HEK293 (cell line): ENCODE results near the gene GALNT13.

Experiments
- CTCF ChIA-PET: fragments of 350-600 bp; formaldehyde crosslinking; extraction: SDS; loops from one replicate; lab custom pipeline; 2021; ENCODE audit warnings: antibody characterized with exemption; lab: Yijun Ruan, JAX
- POLR2A ChIA-PET: fragments of 300-600 bp; formaldehyde crosslinking; extraction: SDS; loops from one replicate; lab custom pipeline; 2020; ENCODE audit warnings: antibody characterized with exemption, inconsistent platforms; lab: Yijun Ruan, JAX
- H3K27ac ChIP-seq: fragments of 200-500 bp; sonication (Bioruptor generic); 2 replicates; pipeline ENCODE4 v1.5.1; 2014; ENCODE audit warnings: low read depth, low read length, control low read depth, inconsistent platforms; ENCODE audit errors: extremely low read depth
- H3K36me3 ChIP-seq, 2 experiments: fragments of 200-500 bp in 1 of 2; sonication (Bioruptor generic) in 1 of 2; 1 replicate in 1 of 2; 2 replicates in 1 of 2; pipeline ENCODE4 v1.5.1; 2014 to 2017; ENCODE audit warnings: inconsistent platforms in 2 of 2, low read length in 2 of 2; ENCODE audit not compliant: control insufficient read depth in 2 of 2, insufficient read depth in 1 of 2
- H3K4me1 ChIP-seq: fragments of 200-500 bp; sonication (Bioruptor generic); 2 replicates; pipeline ENCODE4 v1.5.1; 2014; ENCODE audit warnings: mild to moderate bottlenecking, low read length, inconsistent platforms; ENCODE audit not compliant: control insufficient read depth, insufficient read depth
- H3K4me3 ChIP-seq: 2 replicates; pipeline ENCODE4 v1.5.1; 2011; ENCODE audit warnings: low read depth, mild to moderate bottlenecking, control low read depth, low read length, moderate library complexity
- H3K9me3 ChIP-seq: fragments of 200-500 bp; sonication (Bioruptor generic); 2 replicates; pipeline ENCODE4 v1.5.1; 2014; ENCODE audit warnings: low read depth, low read length, inconsistent platforms; ENCODE audit not compliant: control insufficient read depth, insufficient read depth
- EGR2 ChIP-seq: fragments of 450-650 bp; formaldehyde crosslinking; IDR thresholded peaks from 2 replicates; pipeline ENCODE4 v1.5.1; 2016; ENCODE audit warnings: low read depth, missing biosample characterization, missing genetic modification characterization
- GLI4 ChIP-seq: fragments of 450-650 bp; formaldehyde crosslinking; IDR thresholded peaks from 2 replicates; pipeline ENCODE4 v1.5.1; 2016; ENCODE audit warnings: missing biosample characterization, missing genetic modification characterization
- HIC1 ChIP-seq: fragments of 450-650 bp; formaldehyde crosslinking; IDR thresholded peaks from 2 replicates; pipeline ENCODE4 v1.5.1; 2016; ENCODE audit warnings: missing biosample characterization, missing genetic modification characterization
- PBX3 ChIP-seq: sonication (generic); formaldehyde crosslinking; IDR thresholded peaks from 2 replicates; pipeline ENCODE4 v1.8.1; 2022; ENCODE audit warnings: mild to moderate bottlenecking, moderate library complexity, missing genetic modification reagents
- WT1 ChIP-seq: fragments of 450-650 bp; formaldehyde crosslinking; IDR thresholded peaks from 2 replicates; pipeline ENCODE4 v1.5.1; 2016; ENCODE audit warnings: missing biosample characterization, missing genetic modification characterization
- ZFP3 ChIP-seq: fragments of 450-650 bp; formaldehyde crosslinking; IDR thresholded peaks from 2 replicates; pipeline ENCODE4 v1.5.1; 2016; ENCODE audit warnings: low read depth, missing biosample characterization, missing genetic modification characterization
- ZFP37 ChIP-seq: fragments of 450-650 bp; formaldehyde crosslinking; IDR thresholded peaks from 2 replicates; pipeline ENCODE4 v1.5.1; 2016; ENCODE audit warnings: missing biosample characterization, missing genetic modification characterization
- ZNF146 ChIP-seq: fragments of 450-650 bp; formaldehyde crosslinking; IDR thresholded peaks from 2 replicates; pipeline ENCODE4 v1.5.1; 2016; ENCODE audit warnings: missing biosample characterization, missing genetic modification characterization
- ZNF175 ChIP-seq: fragments of 450-650 bp; formaldehyde crosslinking; IDR thresholded peaks from 2 replicates; pipeline ENCODE4 v1.5.1; 2016; ENCODE audit warnings: missing biosample characterization, missing genetic modification characterization
- ZNF202 ChIP-seq: fragments of 450-650 bp; formaldehyde crosslinking; IDR thresholded peaks from 2 replicates; pipeline ENCODE4 v1.5.1; 2016; ENCODE audit warnings: missing biosample characterization, missing genetic modification characterization, borderline replicate concordance
- ZNF214 ChIP-seq: fragments of 450-650 bp; formaldehyde crosslinking; IDR thresholded peaks from 2 replicates; pipeline ENCODE4 v1.5.1; 2017; ENCODE audit warnings: missing biosample characterization, mild to moderate bottlenecking, missing genetic modification characterization, borderline replicate concordance
- ZNF354C ChIP-seq: fragments of 450-650 bp; formaldehyde crosslinking; IDR thresholded peaks from 2 replicates; pipeline ENCODE4 v1.5.1; 2016; ENCODE audit warnings: missing biosample characterization, missing genetic modification characterization, low read depth, borderline replicate concordance
- ZNF37A ChIP-seq: fragments of 450-650 bp; IDR thresholded peaks from 2 replicates; pipeline ENCODE4 v1.5.1; 2018; ENCODE audit warnings: missing biosample characterization, missing genetic modification characterization
- ZNF391 ChIP-seq: fragments of 450-650 bp; formaldehyde crosslinking; IDR thresholded peaks from 2 replicates; pipeline ENCODE4 v1.5.1; 2016; ENCODE audit warnings: low read depth, missing biosample characterization, missing genetic modification characterization, borderline replicate concordance
- ZNF404 ChIP-seq: fragments of 450-650 bp; formaldehyde crosslinking; IDR thresholded peaks from 2 replicates; pipeline ENCODE4 v1.5.1; 2017; ENCODE audit warnings: missing biosample characterization, missing genetic modification characterization
- ZNF560 ChIP-seq: fragments of 450-650 bp; formaldehyde crosslinking; IDR thresholded peaks from 2 replicates; pipeline ENCODE4 v1.5.1; 2017; ENCODE audit warnings: missing biosample characterization, missing genetic modification characterization, borderline replicate concordance
- ZNF837 ChIP-seq: fragments of 450-650 bp; formaldehyde crosslinking; IDR thresholded peaks from 2 replicates; pipeline ENCODE4 v1.5.1; 2016; ENCODE audit warnings: missing biosample characterization, missing genetic modification characterization
- TF ChIP-seq, protein P1 (sequence below): fragments of 450-650 bp; formaldehyde crosslinking; IDR thresholded peaks from 2 replicates; pipeline ENCODE4 v1.5.1; 2016; ENCODE audit warnings: missing biosample characterization, missing genetic modification characterization
- TF ChIP-seq, protein P2 (sequence below): fragments of 450-650 bp; formaldehyde crosslinking; IDR thresholded peaks from 2 replicates; pipeline ENCODE4 v1.5.1; 2016; ENCODE audit warnings: missing biosample characterization, missing genetic modification characterization, borderline replicate concordance

Gene GALNT13

DNA sequence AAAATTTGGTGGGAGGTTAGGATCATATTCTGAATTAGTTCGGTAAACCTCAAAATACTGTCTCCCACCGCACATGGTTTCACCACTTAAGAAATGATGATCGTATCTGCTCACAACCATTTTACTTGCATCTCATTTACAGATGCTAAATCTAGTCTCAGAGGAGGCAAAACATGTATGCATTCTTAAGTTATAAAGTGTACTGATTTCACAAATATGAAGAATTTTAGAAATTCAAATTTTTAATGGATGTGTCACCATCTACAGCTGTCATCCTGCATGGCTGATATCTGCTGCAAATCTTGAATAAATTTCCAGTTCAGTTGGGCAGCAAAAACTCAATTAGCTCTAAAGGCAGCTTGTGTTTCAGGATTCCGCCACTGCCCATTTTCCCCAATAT lies 583.4 kb downstream of the GALNT13 start:
- H3K4me1 ChIP-seq, result no peaks in the 10 kb centered on the region
- TF ChIP-seq GLI4 (tag by site-specific recombination) (no peak), ZNF146 (no peak), ZNF560 (tag by site-specific recombination) (no peak), ZFP37 (no peak), ZFP3 (no peak), ZNF391 (no peak), PBX3 (no peak), ZNF202 (tag by site-specific recombination) (no peak), ZNF214 (no peak), HIC1 (tag by site-specific recombination) (no peak), ZNF837 (tag by site-specific recombination) (no peak)
- TF ChIP-seq, protein P1, sequence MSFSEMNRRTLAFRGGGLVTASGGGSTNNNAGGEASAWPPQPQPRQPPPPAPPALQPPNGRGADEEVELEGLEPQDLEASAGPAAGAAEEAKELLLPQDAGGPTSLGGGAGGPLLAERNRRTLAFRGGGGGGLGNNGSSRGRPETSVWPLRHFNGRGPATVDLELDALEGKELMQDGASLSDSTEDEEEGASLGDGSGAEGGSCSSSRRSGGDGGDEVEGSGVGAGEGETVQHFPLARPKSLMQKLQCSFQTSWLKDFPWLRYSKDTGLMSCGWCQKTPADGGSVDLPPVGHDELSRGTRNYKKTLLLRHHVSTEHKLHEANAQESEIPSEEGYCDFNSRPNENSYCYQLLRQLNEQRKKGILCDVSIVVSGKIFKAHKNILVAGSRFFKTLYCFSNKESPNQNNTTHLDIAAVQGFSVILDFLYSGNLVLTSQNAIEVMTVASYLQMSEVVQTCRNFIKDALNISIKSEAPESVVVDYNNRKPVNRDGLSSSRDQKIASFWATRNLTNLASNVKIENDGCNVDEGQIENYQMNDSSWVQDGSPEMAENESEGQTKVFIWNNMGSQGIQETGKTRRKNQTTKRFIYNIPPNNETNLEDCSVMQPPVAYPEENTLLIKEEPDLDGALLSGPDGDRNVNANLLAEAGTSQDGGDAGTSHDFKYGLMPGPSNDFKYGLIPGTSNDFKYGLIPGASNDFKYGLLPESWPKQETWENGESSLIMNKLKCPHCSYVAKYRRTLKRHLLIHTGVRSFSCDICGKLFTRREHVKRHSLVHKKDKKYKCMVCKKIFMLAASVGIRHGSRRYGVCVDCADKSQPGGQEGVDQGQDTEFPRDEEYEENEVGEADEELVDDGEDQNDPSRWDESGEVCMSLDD (tag by site-specific recombination), result no peak
- TF ChIP-seq, all 188 proteins: peak for 0
- POLR2A ChIA-PET, result no interaction called here
- no peak overlapping the region for H3K27ac ChIP-seq
- H3K36me3 ChIP-seq, result no peaks in the 10 kb centered on the region
- H3K9me3 ChIP-seq, result no peaks in the 10 kb centered on the region
- CTCF ChIA-PET, result interaction anchor here (0.8 kb wide), 1 partner anchor 169 kb away, joined by 3 read pairs; no protein-coding TSS in a partner anchor
- no peak overlapping the region for H3K4me3 ChIP-seq

DNA sequence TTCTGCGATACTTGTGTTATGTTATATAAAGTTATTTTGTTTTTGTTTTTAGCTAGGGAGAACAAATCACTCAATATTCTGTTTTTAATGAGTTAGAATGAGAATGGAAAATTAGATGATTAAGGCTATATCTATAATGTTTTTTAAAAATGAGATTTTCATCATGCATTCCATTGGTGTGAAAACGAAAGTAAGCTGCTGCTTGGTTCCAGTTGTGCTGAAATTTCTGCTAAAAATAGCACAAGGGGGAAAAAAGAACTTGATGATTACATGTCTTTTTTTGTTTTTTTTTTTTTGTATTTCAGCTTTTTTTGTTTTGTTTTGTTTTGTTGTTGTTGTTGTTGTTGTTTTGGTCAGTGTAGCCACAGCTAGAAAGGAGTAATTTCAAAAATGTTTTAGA lies 584.1 kb downstream of the GALNT13 start:
- CTCF ChIA-PET, result interaction anchor here (0.8 kb wide), 1 partner anchor 168 kb away, joined by 3 read pairs; no protein-coding TSS in a partner anchor
- H3K4me3 ChIP-seq, result no peak overlapping the region

More for the DNA sequence above, 584.1 kb downstream of the GALNT13 start:
- no peaks in the 10 kb centered on the region for H3K9me3 ChIP-seq
- no peaks in the 10 kb centered on the region for H3K36me3 ChIP-seq
- POLR2A ChIA-PET, result no interaction called here
- H3K27ac ChIP-seq, result no peak overlapping the region
- TF ChIP-seq, protein P2, sequence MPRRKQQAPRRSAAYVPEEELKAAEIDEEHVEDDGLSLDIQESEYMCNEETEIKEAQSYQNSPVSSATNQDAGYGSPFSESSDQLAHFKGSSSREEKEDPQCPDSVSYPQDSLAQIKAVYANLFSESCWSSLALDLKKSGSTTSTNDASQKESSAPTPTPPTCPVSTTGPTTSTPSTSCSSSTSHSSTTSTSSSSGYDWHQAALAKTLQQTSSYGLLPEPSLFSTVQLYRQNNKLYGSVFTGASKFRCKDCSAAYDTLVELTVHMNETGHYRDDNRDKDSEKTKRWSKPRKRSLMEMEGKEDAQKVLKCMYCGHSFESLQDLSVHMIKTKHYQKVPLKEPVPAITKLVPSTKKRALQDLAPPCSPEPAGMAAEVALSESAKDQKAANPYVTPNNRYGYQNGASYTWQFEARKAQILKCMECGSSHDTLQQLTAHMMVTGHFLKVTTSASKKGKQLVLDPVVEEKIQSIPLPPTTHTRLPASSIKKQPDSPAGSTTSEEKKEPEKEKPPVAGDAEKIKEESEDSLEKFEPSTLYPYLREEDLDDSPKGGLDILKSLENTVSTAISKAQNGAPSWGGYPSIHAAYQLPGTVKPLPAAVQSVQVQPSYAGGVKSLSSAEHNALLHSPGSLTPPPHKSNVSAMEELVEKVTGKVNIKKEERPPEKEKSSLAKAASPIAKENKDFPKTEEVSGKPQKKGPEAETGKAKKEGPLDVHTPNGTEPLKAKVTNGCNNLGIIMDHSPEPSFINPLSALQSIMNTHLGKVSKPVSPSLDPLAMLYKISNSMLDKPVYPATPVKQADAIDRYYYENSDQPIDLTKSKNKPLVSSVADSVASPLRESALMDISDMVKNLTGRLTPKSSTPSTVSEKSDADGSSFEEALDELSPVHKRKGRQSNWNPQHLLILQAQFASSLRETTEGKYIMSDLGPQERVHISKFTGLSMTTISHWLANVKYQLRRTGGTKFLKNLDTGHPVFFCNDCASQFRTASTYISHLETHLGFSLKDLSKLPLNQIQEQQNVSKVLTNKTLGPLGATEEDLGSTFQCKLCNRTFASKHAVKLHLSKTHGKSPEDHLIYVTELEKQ (tag by site-specific recombination), result no peak
- TF ChIP-seq ZNF404 (no peak), ZNF175 (no peak), ZNF354C (tag by site-specific recombination) (no peak), WT1 (tag by site-specific recombination) (no peak), EGR2 (tag by site-specific recombination) (no peak), ZNF37A (tag by site-specific recombination) (no peak)
- no peaks in the 10 kb centered on the region for H3K4me1 ChIP-seq
